ENCODE results near the gene ZNF211.

ZNF211 gene

DNA sequence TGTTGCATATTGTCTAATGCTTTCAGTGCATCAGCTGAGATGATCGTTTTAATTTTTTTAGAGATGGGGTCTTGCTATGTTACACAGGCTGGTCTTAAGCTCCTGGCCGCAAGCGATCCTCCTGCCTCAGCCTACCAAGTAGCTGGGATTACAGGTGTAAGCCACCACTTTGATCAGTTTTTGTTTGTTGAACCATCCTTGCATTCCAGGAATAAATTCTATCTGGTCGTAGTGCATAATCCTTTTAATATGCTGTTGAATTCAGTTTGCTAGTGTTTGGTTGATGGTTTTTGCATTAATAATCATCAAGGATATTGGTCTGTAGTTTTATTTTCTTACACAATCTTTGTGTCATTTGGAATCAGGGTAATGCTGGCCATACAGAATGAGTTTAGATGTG, 4.4 kb downstream of the ZNF211 start:
- H3K4me3 ChIP-seq (ENCODE audit: low read length), result no peak overlapping the region
- no peak for TF ChIP-seq ZNF274 (IDR thresholded peaks at IDR 0.05; ENCODE audit: low read depth, low read length)

DNA sequence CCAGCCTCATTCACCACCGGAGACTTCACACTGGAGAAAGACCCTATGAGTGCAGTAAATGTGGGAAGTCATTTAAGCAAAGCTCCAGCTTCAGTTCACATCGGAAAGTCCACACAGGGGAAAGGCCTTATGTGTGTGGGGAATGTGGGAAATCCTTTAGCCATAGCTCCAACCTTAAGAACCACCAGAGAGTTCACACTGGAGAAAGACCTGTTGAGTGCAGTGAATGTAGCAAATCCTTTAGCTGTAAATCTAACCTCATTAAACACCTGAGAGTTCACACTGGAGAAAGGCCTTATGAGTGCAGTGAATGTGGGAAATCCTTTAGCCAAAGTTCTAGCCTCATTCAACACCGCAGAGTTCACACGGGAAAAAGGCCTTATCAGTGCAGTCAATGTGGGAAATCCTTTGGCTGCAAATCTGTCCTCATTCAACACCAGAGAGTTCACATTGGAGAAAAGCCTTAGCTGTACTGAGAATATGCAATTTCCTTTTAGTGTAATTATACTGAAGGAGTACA, 8.8 kb downstream of the ZNF211 start:
- H3K4me3 ChIP-seq (ENCODE audit: low read length), result no peak overlapping the region
- TF ChIP-seq ZNF274 (IDR thresholded peaks at IDR 0.05; ENCODE audit: low read depth, low read length), result no peak

DNA sequence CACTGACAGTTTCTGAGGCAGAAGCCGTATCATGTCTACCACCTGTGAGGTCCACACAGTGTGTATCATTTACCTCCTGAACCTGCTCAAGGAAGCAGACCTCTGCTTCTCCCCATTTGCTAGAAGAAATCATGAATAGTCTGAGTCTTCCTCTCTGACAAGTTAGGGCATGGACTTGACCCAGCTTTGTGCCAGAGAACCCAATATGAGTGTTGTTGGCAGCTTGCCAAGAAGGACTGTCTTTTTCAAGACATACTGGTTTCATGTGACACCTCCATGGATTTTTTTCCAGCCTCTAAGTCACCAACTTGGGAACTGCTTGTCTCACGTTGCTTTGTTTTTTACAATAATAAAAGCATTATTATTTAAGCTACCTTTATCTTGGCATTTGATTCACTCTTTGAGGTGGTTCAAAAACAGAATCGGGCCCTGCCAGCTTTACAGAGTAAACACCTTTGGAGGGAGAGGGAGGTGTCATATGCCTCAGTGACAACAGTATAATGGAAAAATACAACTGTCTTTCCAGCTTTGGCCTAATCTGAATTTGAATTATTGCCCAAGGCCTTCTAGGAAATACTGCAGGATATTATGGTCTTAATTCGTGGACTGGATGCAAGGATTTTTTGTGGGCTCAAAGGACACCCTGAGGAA, 9.6 kb downstream of the ZNF211 start:
- no peak overlapping the region for H3K4me3 ChIP-seq (ENCODE audit: low read length)
- no peak for TF ChIP-seq ZNF274 (IDR thresholded peaks at IDR 0.05; ENCODE audit: low read depth, low read length)

DNA sequence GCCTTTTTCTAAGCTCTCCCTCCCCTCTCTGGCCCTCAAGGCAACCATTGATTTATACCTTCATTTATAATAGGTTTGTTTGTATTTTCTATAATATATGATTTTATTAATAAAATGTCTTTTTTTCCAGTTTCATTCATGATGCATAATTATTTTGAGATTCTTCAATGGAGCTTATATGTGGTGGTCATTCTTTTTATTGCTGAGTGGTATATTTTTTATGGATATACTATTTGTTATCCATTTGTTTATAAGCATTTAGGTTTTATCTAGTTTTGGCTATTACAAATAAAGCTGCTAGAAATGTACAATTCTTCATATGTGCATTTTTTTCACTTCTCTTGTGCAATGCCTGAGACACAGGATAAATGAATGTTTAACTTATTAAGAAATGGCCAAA, 10.8 kb downstream of the ZNF211 start:
- TF ChIP-seq ZNF274 (IDR thresholded peaks at IDR 0.05; ENCODE audit: low read depth, low read length), result no peak
- H3K4me3 ChIP-seq (ENCODE audit: low read length), result no peak overlapping the region

DNA sequence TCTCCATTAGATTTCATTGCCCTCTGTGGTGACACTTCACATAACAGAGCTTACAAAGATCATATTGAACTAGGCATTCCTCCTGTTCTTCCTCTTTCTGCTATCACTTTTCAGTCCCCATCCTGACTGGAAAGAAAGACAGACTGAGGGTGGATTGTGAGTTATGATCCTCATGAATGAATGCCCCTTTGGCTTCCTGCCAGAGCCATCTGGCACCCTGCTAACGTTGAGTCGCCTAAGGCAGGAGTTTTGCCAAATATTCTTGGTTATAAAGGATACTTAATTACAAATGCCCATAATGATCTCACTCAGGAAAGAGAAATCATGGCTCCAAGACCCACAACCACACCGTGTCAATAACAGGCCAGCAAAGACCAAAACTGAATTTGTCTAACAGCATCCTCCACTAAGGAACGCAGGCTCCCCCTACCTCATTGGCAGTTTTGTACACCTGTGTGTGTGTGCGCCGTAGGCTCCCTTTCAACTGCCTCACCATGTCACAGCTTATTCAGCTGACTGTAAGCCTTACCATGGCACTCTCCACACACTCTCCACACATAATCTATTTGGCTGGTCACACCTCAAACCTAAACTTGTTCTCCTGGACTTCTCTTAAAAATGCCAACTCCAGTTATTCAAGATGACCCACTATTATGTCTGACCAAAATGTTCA, 15.5 kb downstream of the ZNF211 start:
- no peak for TF ChIP-seq ZNF274 (IDR thresholded peaks at IDR 0.05; ENCODE audit: low read depth, low read length)
- H3K4me3 ChIP-seq (ENCODE audit: low read length), result no peak overlapping the region

DNA sequence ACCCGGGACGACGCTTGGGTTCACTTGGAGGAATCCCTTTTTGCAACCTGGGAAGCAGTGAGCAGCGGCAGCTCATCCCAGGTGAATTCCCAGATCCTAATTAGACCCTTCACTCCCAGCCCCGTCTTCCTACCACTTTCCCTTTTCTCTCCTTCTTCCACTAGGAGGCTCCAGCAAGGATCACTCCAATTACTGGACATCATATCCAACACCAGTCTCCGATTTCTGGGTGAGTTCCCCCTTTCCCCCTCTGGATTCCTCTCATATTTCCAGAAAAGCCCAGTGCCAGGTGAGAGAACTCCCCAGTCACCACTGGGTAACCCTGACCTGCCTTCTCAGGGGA, 18.7 kb downstream of the ZNF211 start:
- no peak for TF ChIP-seq ZNF274 (IDR thresholded peaks at IDR 0.05; ENCODE audit: low read depth, low read length)
- no peak overlapping the region for H3K4me3 ChIP-seq (ENCODE audit: low read length)

DNA sequence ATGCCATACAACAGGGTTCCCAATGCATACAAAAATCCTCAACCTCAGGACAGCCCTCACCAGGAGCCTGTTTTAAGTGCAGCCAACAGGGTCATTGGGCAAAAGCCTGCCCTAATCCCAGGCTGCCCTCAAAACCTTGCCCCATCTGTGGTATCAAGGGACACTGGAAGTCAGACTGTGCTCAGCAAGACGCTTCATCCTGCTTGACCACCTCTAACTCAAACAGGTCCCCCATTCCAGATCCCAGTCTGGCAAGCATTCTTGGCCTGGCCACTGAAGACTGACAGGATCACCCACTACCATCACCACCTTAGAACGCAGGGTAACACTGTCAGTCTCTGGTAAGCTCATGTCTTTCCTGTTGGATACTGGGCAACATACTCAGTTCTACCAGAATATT, 20.7 kb downstream of the ZNF211 start:
- H3K4me3 ChIP-seq (ENCODE audit: low read length), result no peak overlapping the region
- no peak for TF ChIP-seq ZNF274 (IDR thresholded peaks at IDR 0.05; ENCODE audit: low read depth, low read length)

DNA sequence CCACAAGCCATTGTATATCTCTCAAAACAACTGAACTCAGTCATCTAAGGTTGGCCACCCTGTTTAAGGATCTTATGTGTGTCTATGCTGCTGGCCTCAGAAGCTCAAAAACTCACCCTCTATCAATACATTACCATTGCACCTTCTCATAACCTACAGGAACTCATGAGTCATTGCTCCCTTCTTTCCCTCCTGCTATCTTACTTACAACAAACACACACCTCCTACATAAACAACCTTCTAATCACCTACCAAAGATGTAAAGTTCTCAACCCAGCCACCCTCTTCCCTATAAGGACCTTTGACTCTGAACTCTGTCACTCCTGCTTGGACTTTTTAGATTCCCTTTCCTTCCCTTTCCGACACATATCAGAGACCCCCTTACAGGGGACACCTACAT, 22.5 kb downstream of the ZNF211 start:
- H3K4me3 ChIP-seq (ENCODE audit: low read length), result no peak overlapping the region
- TF ChIP-seq ZNF274 (IDR thresholded peaks at IDR 0.05; ENCODE audit: low read depth, low read length), result no peak

DNA sequence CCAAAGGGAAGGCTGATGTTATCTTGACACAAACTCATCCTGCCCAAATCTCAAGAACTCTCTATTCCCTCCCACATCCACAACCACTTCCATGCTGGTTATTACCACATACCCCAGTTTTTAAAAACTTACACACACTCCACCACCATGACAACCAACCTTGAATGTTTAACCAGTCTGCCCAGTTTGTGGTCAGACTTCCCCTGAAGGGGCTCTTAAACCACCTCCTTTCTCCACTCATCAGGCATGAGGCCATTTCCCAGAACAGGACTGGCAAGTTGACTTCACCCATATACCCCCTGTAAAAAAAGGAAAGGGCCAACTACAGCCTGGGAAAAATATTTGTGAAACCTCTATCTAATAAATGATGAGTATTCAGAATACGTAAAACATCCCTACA, 23.4 kb downstream of the ZNF211 start:
- TF ChIP-seq ZNF274 (IDR thresholded peaks at IDR 0.05; ENCODE audit: low read depth, low read length), result no peak
- no peak overlapping the region for H3K4me3 ChIP-seq (ENCODE audit: low read length)

DNA sequence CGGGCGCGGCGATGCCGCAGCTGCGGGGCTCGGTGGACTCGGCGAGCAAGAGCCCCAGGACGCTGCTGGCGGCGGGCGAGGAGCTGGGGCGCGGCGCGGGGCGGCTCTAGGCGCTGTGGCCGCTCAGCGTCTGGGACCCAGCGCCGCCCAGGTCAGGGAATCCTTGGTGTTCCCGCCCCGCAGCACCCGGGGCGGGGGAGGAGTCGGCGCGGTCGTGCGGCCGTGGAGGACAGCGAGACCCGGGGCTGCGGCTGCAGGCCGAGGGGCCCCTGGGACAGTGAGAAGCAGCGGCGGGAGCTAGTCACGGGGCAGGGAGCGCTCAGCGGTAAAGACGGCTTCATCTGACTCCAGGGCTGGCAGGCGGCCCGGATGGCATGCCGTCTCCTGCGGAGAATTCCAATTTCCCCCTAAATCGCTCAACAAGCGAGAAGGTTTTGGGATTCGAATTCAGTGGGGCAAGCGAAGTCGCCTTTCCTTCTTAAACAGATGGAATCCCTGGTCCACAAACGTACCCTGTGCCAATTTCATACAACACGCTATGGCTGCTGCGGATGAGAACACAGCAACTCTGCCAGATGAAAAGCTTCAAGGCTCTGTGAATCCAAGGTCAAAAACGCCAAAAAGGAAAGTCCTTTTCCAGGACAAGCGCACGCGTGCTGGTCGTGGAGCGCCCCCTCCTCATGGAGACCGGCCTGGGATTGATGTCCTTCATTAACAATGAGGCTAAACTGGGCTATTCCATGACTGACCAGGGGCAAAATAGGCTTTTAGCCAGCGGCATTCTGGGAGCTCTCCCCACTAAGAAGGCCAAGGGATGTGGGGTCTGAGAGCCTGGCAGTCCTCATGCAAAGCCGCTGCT, 31.5 kb downstream of the ZNF211 start:
- TF ChIP-seq ZNF274 (IDR thresholded peaks at IDR 0.05; ENCODE audit: low read depth, low read length), result no peak
- H3K4me3 ChIP-seq (ENCODE audit: low read length), result peak overlapping the region; percentile 48; the same call in 1 of the 2 replicates

DNA sequence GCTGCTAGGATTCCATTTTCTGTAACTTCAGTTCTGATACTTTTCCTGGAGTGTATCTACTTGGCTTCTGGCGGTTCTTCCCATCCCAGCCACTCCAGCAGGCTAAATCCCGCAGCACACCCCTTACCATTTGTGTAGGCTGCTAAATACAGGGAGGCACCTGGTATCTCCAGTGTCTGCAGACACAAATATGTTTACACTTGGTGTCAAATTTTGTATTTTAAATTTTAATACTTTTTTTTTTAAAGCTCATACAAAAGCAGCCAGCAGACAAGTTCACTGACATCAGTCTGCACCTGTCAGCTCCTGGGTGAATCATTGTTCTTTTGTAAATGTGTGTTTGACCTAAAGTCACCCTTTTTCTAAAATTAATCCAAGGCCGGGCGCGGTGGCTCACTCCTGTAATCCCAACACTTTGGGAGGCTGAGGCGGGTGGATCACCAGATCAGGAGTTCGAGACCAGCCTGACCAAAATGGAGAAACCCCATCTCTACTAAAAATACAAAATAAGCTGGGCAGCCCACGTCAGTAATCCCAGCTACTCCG, 32.4 kb downstream of the ZNF211 start:
- no peak for TF ChIP-seq ZNF274 (IDR thresholded peaks at IDR 0.05; ENCODE audit: low read depth, low read length)
- H3K4me3 ChIP-seq (ENCODE audit: low read length), result no peak overlapping the region

DNA sequence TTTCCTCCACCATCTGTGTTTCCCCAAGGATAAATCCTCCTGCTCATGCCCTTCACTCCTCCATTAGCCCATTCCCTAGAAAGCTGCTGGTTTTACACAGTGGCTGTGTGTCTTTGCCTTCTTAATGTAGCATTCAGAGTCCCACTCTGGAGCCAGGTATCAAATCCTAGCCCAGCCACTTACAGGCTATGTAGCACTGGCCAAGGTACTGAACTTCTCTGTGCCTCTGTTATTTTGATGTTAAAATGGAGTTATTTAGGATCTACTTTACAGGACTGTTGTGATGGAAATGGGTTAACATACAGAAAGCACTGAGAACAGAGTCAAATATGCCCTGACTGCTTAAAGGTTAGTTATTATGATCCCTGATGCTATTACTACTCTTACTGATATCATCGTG, 34.3 kb downstream of the ZNF211 start:
- no peak overlapping the region for H3K4me3 ChIP-seq (ENCODE audit: low read length)
- no peak for TF ChIP-seq ZNF274 (IDR thresholded peaks at IDR 0.05; ENCODE audit: low read depth, low read length)

DNA sequence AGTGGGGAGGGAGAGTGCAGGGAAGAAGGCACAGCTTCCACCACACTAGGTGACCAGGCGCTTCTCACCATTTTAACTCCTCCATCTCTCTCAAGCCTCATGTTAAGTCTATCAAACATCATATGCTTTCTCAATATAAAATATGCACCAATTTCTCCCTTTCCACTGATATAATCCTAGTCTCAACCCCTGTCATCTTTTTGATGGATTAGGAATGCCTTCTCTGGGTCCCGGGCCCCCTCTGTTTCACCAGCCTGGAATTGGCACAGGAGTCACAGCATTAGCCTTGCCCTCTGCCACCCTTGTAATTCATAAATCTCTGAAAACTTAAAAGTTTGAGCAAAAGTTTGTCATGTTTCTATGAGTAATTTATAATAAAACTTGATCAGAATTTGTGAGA, 35.7 kb downstream of the ZNF211 start, which contains the start of gene ZSCAN4:
Gene ZSCAN4 (plus strand): TSS at position 301 of the 400 bp plus-strand sequence. CDS start 7,211 bp downstream, outside the sequence.
- H3K4me3 ChIP-seq (ENCODE audit: low read length), result no peak within 1 kb of the TSS
- TF ChIP-seq ZNF274 (IDR thresholded peaks at IDR 0.05; ENCODE audit: low read depth, low read length), result no peak

All from GM08714 (cell line).